Left colon (tissue), 2 donors: ENCODE measurements around the gene BCL6. TPM values are rescaled to one million over a fixed set of nuclear protein-coding genes. Genes with fewer than 3 reads are reported as not detected.
"Not testable (repeated sequence)": the region's sequence is repeated elsewhere in the genome, so short reads cannot be mapped to it uniquely, and the experiment has no call there.

ENCODE experiments used
- ATAC-seq: fragments of 200-7000 bp; cut with Tn5 transposase; one replicate; pipeline ENCODE4 v1.9.1; 2020; ENCODE audit warnings: mild to moderate bottlenecking, moderate library complexity
- DNase-seq, 2 donors: peaks; one replicate each; pipeline ENCODE4 v3.0.0-alpha.2; 2020
- intact Hi-C, 2 donors: fragments of 100-400 bp; cut with DNase I in 1 of 2; cut with micrococcal nuclease in 1 of 2; formaldehyde crosslinking; loops; one replicate each; pipeline versions ENCODE4 v1.11.2 to v1.14.0; 2022; cut with DNase I, micrococcal nuclease
- total RNA-seq, 2 donors: library from RNA; stranded (reverse); fragmentation: NEBNext Ultra II Directional; extraction: Animal tissue kit (Norgen Biotek cat#: 25700); gene quantifications; one replicate each; pipeline ENCODE4 v1.2.1, GENCODE V29; 2021
- donor health status: DM: no; HTN: no; CAD: no.
- donor health status: DM: yes; HTN: yes; CAD: no.

The BCL6 gene
- total RNA-seq, 2 donors from 2014 or later, result 12.6 to 16.5 TPM

- DNase-seq (no peak), ATAC-seq (no peak)
- intact Hi-C loops, result no loop called here
Observed at GRCh38 chr3:187695449-187695848, 49.8 kb downstream of the BCL6 start.

- DNase-seq, result no peak
- intact Hi-C loops, result no loop called here
- ATAC-seq, result no peak
Observed at GRCh38 chr3:187694801-187695200, 50.5 kb downstream of the BCL6 start.

- intact Hi-C loops, result no loop called here
- DNase-seq, result no peak
- ATAC-seq, result no peak
Observed at GRCh38 chr3:187693431-187693830, 51.8 kb downstream of the BCL6 start.

GRCh38 chr3:187689984-187690383 lies 55.3 kb downstream of the BCL6 start:
- ATAC-seq, result no peak
- DNase-seq, result no peak
- intact Hi-C loops, result no loop called here

- ATAC-seq (no peak), DNase-seq (no peak)
- intact Hi-C loops, result no loop called here
Observed at GRCh38 chr3:187686621-187687273, 58.5 kb downstream of the BCL6 start.

GRCh38 chr3:187685948-187686347 lies 59.3 kb downstream of the BCL6 start:
- DNase-seq (no peak), ATAC-seq (no peak)
- intact Hi-C loops, result no loop called here

- DNase-seq, result no peak
- ATAC-seq, result no peak
- intact Hi-C loops, result no loop called here
Observed at GRCh38 chr3:187684880-187685279, 60.4 kb downstream of the BCL6 start.

GRCh38 chr3:187684444-187684843 lies 60.8 kb downstream of the BCL6 start:
- no peak for ATAC-seq
- no peak for DNase-seq
- intact Hi-C loops, result no loop called here

GRCh38 chr3:187681756-187682155 lies 63.5 kb downstream of the BCL6 start:
- intact Hi-C loops, ATAC-seq, DNase-seq: not testable (repeated sequence)

- ATAC-seq (peak; percentile 95), DNase-seq (peak; percentile 49 to 78)
- intact Hi-C loops, result loop anchor here (2.0 to 10.0 kb wide), 3 partner anchors 358 to 455 kb away; no protein-coding TSS in a partner anchor
Observed at GRCh38 chr3:187679638-187680396, 65.5 kb downstream of the BCL6 start.

- peak in 1 of 2 donors; percentile 33 for DNase-seq
- ATAC-seq, result peak; percentile 73
- intact Hi-C loops, result loop anchor here (2.0 to 10.0 kb wide), 3 partner anchors 356 to 454 kb away; no protein-coding TSS in a partner anchor
Observed at GRCh38 chr3:187678726-187679268, 66.5 kb downstream of the BCL6 start.

- DNase-seq (no peak), ATAC-seq (no peak)
- intact Hi-C loops, result loop anchor here (2.0 to 10.0 kb wide), 3 partner anchors 355 to 453 kb away; no protein-coding TSS in a partner anchor
Observed at GRCh38 chr3:187677604-187678003, 67.7 kb downstream of the BCL6 start.

- no peak for ATAC-seq
- intact Hi-C loops, result loop anchor here in 1 of 2 donors (10.0 kb wide), 1 partner anchor 448 kb away; no protein-coding TSS in a partner anchor
- DNase-seq, result no peak
Observed at GRCh38 chr3:187673012-187673411, 72.3 kb downstream of the BCL6 start.

Other genes with a start within 250 kb of the BCL6 start
- 10 to 100 TPM; 27.8 to 29.4 TPM for gene SST, start 75.1 kb downstream of the BCL6 start, total RNA-seq
- gene RTP2, start 42.9 kb downstream of the BCL6 start, total RNA-seq, result not detected